HuH-7.5 (cell line): ENCODE results near the gene FRMD3.
"Not testable (repeated sequence)": the region's sequence is repeated elsewhere in the genome, so short reads cannot be mapped to it uniquely, and the experiment has no call there.

Source experiments
- DNase-seq: peaks from one replicate; pipeline ENCODE4 v3.0.0; 2011; ENCODE audit warnings: low spot score

FRMD3 gene

GRCh38 chr9:83388346-83388745, 149.9 kb downstream of the FRMD3 start:
- no peak for DNase-seq

GRCh38 chr9:83387401-83388185, 150.6 kb downstream of the FRMD3 start:
- DNase-seq = no peak

- no peak for DNase-seq
Observed at GRCh38 chr9:83385317-83385716, 152.9 kb downstream of the FRMD3 start.

GRCh38 chr9:83384214-83384613, 154.0 kb downstream of the FRMD3 start:
- no peak for DNase-seq

GRCh38 chr9:83383034-83383433, 155.2 kb downstream of the FRMD3 start:
- DNase-seq = no peak

GRCh38 chr9:83382421-83382820, 155.8 kb downstream of the FRMD3 start:
- no peak for DNase-seq

GRCh38 chr9:83379045-83379444, 159.2 kb downstream of the FRMD3 start:
- DNase-seq = no peak

GRCh38 chr9:83372957-83373356, 165.2 kb downstream of the FRMD3 start:
- no peak for DNase-seq

GRCh38 chr9:83367326-83367725, 170.9 kb downstream of the FRMD3 start:
- DNase-seq = no peak

GRCh38 chr9:83362341-83362995, 175.7 kb downstream of the FRMD3 start:
- no peak for DNase-seq

GRCh38 chr9:83359039-83359438, 179.2 kb downstream of the FRMD3 start:
- no peak for DNase-seq

GRCh38 chr9:83358493-83358892, 179.7 kb downstream of the FRMD3 start:
- not testable (repeated sequence) for DNase-seq

- DNase-seq = no peak
Observed at GRCh38 chr9:83355729-83356151, 182.5 kb downstream of the FRMD3 start.

GRCh38 chr9:83355024-83355444, 183.2 kb downstream of the FRMD3 start:
- no peak for DNase-seq

- DNase-seq = no peak
Observed at GRCh38 chr9:83349031-83349430, 189.2 kb downstream of the FRMD3 start.

GRCh38 chr9:83346655-83347420, 191.4 kb downstream of the FRMD3 start:
- no peak for DNase-seq

GRCh38 chr9:83343366-83343999, 194.7 kb downstream of the FRMD3 start:
- no peak for DNase-seq

- no peak for DNase-seq
Observed at GRCh38 chr9:83342731-83343130, 195.5 kb downstream of the FRMD3 start.

- no peak for DNase-seq
Observed at GRCh38 chr9:83342006-83342405, 196.2 kb downstream of the FRMD3 start.

- no peak for DNase-seq
Observed at GRCh38 chr9:83340451-83340850, 197.8 kb downstream of the FRMD3 start.

- DNase-seq = no peak
Observed at GRCh38 chr9:83339435-83339834, 198.8 kb downstream of the FRMD3 start.

- no peak for DNase-seq
Observed at GRCh38 chr9:83336706-83337105, 201.5 kb downstream of the FRMD3 start.
